Measurements from ENCODE around the gene SH2D7. TPM values are rescaled to one million over a fixed set of nuclear protein-coding genes. Genes with fewer than 3 reads are reported as not detected.

SH2D7 gene
- total RNA-seq, 1 donor from 2014 or later, result not detected

DNA sequence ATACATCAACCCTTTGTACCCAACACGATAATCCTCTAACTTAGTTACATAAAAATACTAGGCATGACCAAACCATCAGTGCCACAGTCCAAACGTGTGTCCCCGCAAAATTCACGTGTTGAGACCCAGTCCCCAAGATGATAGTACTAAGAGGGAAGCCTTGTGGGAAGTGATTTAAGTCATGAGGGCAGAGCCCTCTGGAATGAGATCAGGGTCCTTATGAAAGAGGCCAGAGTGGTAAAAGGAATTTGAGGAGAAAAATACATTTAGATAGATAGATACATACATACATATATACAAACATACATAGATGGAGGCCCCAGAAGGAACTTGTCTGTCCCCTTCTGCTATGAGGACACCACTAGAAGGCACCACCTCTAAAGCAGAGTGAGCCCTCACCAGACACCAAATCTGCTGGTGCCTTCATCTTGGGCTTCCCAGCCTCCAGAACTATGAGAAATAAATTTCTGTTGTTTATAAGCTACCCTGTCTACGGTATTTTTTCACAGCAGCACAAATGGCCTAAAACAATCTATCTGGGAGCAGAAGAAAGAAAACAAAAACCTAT, 22.8 kb upstream of the SH2D7 start:
- H3K4me3 Mint-ChIP-seq, result peak overlapping the region; percentile 8
- no peaks in the 10 kb centered on the region for H3K36me3 Mint-ChIP-seq
- H3K27me3 Mint-ChIP-seq, result no peaks in the 10 kb centered on the region
- no peak for DNase-seq (ENCODE audit: extremely low spot score, unreplicated experiment)
- H3K27ac Mint-ChIP-seq, result peak overlapping the region; percentile 50
- TF ChIP-seq CTCF (conservative IDR thresholded peaks at IDR 0.05), result no peak
- peaks cover 20% of the 10 kb centered on the region for H3K4me1 Mint-ChIP-seq (ENCODE audit: unreplicated experiment)
- no peaks in the 10 kb centered on the region for H3K9me3 Mint-ChIP-seq

DNA sequence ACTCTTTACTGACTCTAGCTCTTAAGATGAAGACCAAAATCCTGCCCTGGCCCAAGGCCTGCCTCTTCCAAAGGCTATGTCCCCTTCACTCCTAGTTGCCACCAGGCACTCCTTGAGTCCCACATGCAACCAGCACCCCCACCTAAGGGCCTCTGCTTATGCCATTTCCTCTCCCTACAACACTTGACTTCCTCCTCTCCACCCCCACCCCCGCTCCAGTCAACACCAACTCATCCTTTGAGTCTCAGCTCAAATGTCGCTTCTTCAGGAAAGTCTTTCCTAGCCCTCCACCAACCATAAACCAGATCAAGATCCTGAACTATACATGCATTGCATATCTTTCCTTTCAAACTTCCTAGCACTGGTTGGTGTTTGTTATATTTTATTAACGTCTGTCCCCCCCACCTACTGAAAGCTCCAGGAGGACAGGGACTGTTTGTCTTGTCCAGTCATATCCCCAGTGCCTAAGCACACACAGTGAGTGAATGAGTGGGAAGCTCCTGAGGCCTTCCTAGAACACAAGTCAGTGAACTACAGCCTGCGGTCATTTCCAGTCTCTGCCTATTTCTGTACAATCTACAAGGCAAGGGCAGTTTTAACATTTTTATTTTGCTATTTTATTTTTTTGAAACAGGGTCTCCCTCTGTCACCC, 22.2 kb upstream of the SH2D7 start:
- no peak for TF ChIP-seq CTCF (conservative IDR thresholded peaks at IDR 0.05)
- no peaks in the 10 kb centered on the region for H3K36me3 Mint-ChIP-seq
- no peaks in the 10 kb centered on the region for H3K27me3 Mint-ChIP-seq
- H3K4me1 Mint-ChIP-seq (ENCODE audit: unreplicated experiment), result peaks cover 20% of the 10 kb centered on the region
- no peaks in the 10 kb centered on the region for H3K9me3 Mint-ChIP-seq
- H3K27ac Mint-ChIP-seq, result peak overlapping the region; percentile 50
- no peak for DNase-seq (ENCODE audit: extremely low spot score, unreplicated experiment)
- H3K4me3 Mint-ChIP-seq, result peak overlapping the region; percentile 3

DNA sequence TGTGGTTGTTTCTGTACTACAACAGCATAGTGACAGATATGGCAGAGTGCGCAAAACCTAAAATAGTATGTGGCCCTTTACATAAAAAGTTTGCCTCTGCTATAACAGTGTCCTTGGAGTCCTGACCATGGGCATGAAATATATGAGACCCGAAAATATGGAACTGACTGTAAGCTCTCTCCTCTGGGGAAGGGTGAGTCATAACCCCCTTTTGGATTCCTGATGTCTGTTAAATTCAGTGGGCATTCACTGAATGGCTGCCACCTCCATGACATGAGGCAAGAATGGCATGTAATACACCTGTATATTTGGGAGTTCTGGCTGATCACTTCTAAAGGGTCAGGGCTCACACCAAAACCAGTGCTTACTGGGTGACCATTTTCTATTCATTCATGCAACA, 21.0 kb upstream of the SH2D7 start:
- H3K4me1 Mint-ChIP-seq (ENCODE audit: unreplicated experiment), result peaks cover 29% of the 10 kb centered on the region
- DNase-seq (ENCODE audit: extremely low spot score, unreplicated experiment), result no peak
- no peaks in the 10 kb centered on the region for H3K36me3 Mint-ChIP-seq
- TF ChIP-seq CTCF (conservative IDR thresholded peaks at IDR 0.05), result no peak
- H3K9me3 Mint-ChIP-seq, result no peaks in the 10 kb centered on the region
- H3K27ac Mint-ChIP-seq, result no peak overlapping the region
- H3K4me3 Mint-ChIP-seq, result no peak overlapping the region
- H3K27me3 Mint-ChIP-seq, result no peaks in the 10 kb centered on the region

- DNase-seq (ENCODE audit: extremely low spot score, unreplicated experiment), result no peak
- no peaks in the 10 kb centered on the region for H3K27me3 Mint-ChIP-seq
- no peaks in the 10 kb centered on the region for H3K9me3 Mint-ChIP-seq
- H3K4me3 Mint-ChIP-seq, result peak overlapping the region; percentile 14
- no peaks in the 10 kb centered on the region for H3K36me3 Mint-ChIP-seq
- TF ChIP-seq CTCF (conservative IDR thresholded peaks at IDR 0.05), result no peak
- H3K4me1 Mint-ChIP-seq (ENCODE audit: unreplicated experiment), result peaks cover 29% of the 10 kb centered on the region
- no peak overlapping the region for H3K27ac Mint-ChIP-seq
These were observed 20.1 kb upstream of the SH2D7 start for GRCh38 chr15:78072080-78072892.

DNA sequence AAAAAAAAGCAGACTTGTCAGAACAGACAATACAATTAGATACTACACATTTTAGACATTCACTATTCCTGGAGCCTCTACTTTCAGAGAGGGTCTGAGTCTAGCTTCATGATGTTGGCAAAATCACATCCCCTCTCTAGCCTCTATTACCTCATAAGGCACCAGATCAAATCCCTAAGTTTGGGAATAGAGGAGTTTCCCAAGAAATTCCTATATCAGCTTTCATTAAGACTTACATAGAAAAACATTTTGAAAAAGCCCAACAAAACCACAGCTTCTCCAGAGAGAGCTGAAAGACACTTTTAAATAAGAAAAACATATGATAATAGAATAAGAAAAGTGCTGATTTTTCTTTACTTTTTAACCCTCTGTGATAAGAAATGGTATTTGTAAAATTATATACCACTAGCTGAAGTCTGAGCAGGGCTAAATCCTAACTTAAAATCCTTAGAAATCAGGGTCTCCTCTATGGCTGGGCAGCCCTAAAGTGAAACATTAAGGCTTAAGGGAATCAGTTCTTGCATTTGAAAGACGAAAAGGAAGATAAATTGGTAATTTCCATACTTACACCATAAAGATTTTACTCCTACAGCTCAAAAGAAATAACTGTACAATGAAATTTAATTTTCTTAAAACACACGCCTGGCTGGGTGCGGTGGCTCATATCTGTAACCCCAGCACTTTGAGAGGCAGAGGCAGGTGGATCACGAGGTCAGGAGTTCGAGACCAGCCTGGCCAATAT, 19.1 kb upstream of the SH2D7 start:
- no peak overlapping the region for H3K4me3 Mint-ChIP-seq
- TF ChIP-seq CTCF (conservative IDR thresholded peaks at IDR 0.05), result no peak
- no peaks in the 10 kb centered on the region for H3K27me3 Mint-ChIP-seq
- H3K36me3 Mint-ChIP-seq, result no peaks in the 10 kb centered on the region
- DNase-seq (ENCODE audit: extremely low spot score, unreplicated experiment), result no peak
- H3K27ac Mint-ChIP-seq, result no peak overlapping the region
- peaks cover 29% of the 10 kb centered on the region for H3K4me1 Mint-ChIP-seq (ENCODE audit: unreplicated experiment)
- H3K9me3 Mint-ChIP-seq, result no peaks in the 10 kb centered on the region
